Uterus (tissue), 4 donors: Measurements from ENCODE around the gene MPV17L. TPM values are rescaled to one million over a fixed set of nuclear protein-coding genes. Genes with fewer than 3 reads are reported as not detected.
"Not testable (repeated sequence)": the region's sequence is repeated elsewhere in the genome, so short reads cannot be mapped to it uniquely, and the experiment has no call there.

Source experiments
- DNase-seq, 2 donors: peaks; one replicate each; pipeline ENCODE4 v3.0.0-alpha.2; 2019 to 2020
- H3K27ac ChIP-seq, 2 donors: fragments of 200-600 bp; sonication (generic); 1 replicate in 1 of 2; 2 replicates in 1 of 2; pipeline ENCODE4 v1.5.1; 2016 to 2018
- H3K27me3 ChIP-seq, 2 donors: fragments of 200-600 bp; sonication (generic); one replicate each; pipeline ENCODE4 v1.5.1; 2018 to 2019; ENCODE audit warnings: control low read depth in 1 of 2
- H3K36me3 ChIP-seq, 2 donors: fragments of 200-600 bp; sonication (generic); one replicate each; pipeline ENCODE4 v1.5.1; 2019; ENCODE audit warnings: control low read depth in 1 of 2
- H3K4me1 ChIP-seq, 2 donors: fragments of 200-600 bp; sonication (generic); one replicate each; pipeline ENCODE4 v1.5.1; 2018 to 2019; ENCODE audit warnings: control low read depth in 1 of 2
- H3K4me3 ChIP-seq, 2 donors: fragments of 200-600 bp; sonication (generic); 1 replicate in 1 of 2; 2 replicates in 1 of 2; pipeline ENCODE4 v1.5.1; 2018 to 2019; ENCODE audit warnings: mild to moderate bottlenecking in 1 of 2
- H3K9me3 ChIP-seq, 2 donors: fragments of 200-600 bp; sonication (generic); one replicate each; pipeline ENCODE4 v1.5.1; 2019; ENCODE audit warnings: control low read depth in 1 of 2
- POLR2A ChIP-seq, 2 donors: fragments of 450-650 bp; IDR thresholded peaks; one replicate each; pipeline ENCODE4 v1.6.1; 2016; ENCODE audit warnings: antibody characterized with exemption in 2 of 2, mild to moderate bottlenecking in 1 of 2, moderate library complexity in 1 of 2
- intact Hi-C: fragments of 100-400 bp; cut with DNase I; formaldehyde crosslinking; loops from one replicate; pipeline ENCODE4 v1.15.1; 2023; ENCODE audit warnings: low total_unique reads
- total RNA-seq, 4 donors: library from RNA; depleted of rRNA in 3 of 4; stranded (reverse); fragments of >200 nt in 3 of 4; gene quantifications; one replicate each; pipeline versions ENCODE4 v1.1.0 to v1.2.4, GENCODE V29; 2014 to 2023
- TF ChIP-seq, protein P1 (sequence below), 4 experiments: fragments of 200-600 bp in 2 of 4; fragments of 450-650 bp in 2 of 4; sonication (generic) in 2 of 4; IDR thresholded peaks; one replicate each; pipeline ENCODE4 v1.5.1; 2016 to 2019; ENCODE audit warnings: antibody characterized with exemption in 4 of 4, mild to moderate bottlenecking in 2 of 4, moderate library complexity in 1 of 4
- donor health status: DM: yes; HTN: yes; CAD: no.

MPV17L gene
- total RNA-seq, 4 donors from 2014 or later = 4.7 to 15.1 (median 11.8) TPM

DNA sequence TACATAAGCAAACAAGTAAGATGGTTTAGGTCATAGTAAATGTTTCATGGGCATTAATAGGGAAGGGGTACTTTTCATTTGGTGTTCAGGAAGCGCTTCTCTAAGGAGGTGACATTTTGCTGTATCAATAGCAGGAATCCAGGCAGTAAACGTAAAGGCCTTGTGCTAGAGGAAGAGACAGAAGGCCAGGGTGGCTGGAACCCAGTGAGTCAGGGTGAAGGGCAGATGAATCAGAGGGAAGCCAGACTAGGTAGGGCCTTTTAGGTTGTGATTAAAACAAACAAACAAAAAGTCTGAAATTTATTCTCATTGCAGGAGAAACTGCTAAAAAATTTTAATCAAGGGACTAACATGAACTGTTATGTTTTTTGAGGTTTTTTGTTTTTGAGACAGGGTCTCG is 45.3 kb downstream of the MPV17L start:
- H3K27me3 ChIP-seq = no peaks in the 10 kb centered on the region
- H3K27ac ChIP-seq = peak overlapping the region in 1 of 2 donors; percentile 43
- no peak overlapping the region for H3K4me3 ChIP-seq
- no peaks in the 10 kb centered on the region for H3K4me1 ChIP-seq
- no peak for DNase-seq
- H3K9me3 ChIP-seq = no peaks in the 10 kb centered on the region
- intact Hi-C loops = no loop called here
- H3K36me3 ChIP-seq = no peaks in the 10 kb centered on the region
- TF ChIP-seq, protein P1, sequence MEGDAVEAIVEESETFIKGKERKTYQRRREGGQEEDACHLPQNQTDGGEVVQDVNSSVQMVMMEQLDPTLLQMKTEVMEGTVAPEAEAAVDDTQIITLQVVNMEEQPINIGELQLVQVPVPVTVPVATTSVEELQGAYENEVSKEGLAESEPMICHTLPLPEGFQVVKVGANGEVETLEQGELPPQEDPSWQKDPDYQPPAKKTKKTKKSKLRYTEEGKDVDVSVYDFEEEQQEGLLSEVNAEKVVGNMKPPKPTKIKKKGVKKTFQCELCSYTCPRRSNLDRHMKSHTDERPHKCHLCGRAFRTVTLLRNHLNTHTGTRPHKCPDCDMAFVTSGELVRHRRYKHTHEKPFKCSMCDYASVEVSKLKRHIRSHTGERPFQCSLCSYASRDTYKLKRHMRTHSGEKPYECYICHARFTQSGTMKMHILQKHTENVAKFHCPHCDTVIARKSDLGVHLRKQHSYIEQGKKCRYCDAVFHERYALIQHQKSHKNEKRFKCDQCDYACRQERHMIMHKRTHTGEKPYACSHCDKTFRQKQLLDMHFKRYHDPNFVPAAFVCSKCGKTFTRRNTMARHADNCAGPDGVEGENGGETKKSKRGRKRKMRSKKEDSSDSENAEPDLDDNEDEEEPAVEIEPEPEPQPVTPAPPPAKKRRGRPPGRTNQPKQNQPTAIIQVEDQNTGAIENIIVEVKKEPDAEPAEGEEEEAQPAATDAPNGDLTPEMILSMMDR (IDR thresholded peaks at IDR 0.05) = no peak
- TF ChIP-seq POLR2A (IDR thresholded peaks at IDR 0.05) = no peak

DNA sequence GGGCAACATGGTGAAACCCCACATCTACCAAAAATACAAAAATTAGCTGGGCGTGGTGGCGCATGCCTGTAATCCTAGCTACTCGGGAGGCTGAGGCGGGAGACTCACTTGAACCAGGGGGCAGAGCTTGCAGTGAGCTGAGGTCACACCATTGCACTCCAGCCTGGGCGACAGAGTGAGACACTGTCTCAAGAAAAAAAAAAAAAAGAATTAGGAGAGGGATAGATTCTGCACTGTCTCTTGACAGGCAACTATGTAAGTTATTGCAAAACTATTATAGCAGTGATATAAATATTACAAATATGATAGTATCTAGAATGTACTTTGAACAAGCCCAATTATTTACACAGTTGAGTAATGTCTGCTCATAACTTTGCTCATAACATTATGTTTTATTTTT is 46.6 kb downstream of the MPV17L start:
- H3K27ac ChIP-seq, H3K27me3 ChIP-seq, H3K36me3 ChIP-seq, H3K4me3 ChIP-seq, H3K9me3 ChIP-seq, DNase-seq, H3K4me1 ChIP-seq, intact Hi-C loops: not testable (repeated sequence)

DNA sequence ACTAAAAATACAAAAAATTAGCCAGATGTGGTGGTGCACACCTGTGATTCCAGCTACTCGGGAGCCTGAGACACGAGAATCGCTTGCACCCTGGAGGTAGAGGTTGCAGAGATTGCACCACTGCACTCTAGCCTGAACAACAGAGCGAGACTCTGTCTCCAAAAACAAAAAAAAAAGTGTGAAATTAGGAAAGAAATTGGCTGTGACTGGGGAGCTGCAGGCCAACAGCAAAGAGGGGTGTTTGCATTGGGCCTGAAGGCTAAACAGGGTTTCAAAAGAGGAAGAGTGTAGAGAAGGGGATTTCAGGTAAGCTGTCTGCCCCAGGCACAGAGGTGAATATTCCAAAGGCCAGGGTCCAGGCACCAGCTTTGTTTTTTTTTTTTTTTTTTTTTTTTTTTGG is 48.2 kb downstream of the MPV17L start:
- no peak overlapping the region for H3K27ac ChIP-seq
- intact Hi-C loops = no loop called here
- TF ChIP-seq POLR2A (IDR thresholded peaks at IDR 0.05) = no peak
- TF ChIP-seq, protein P1 (IDR thresholded peaks at IDR 0.05) = no peak
- no peaks in the 10 kb centered on the region for H3K9me3 ChIP-seq
- H3K27me3 ChIP-seq = no peaks in the 10 kb centered on the region
- no peak for DNase-seq
- no peak overlapping the region for H3K4me3 ChIP-seq
- no peaks in the 10 kb centered on the region for H3K36me3 ChIP-seq
- no peaks in the 10 kb centered on the region for H3K4me1 ChIP-seq

DNA sequence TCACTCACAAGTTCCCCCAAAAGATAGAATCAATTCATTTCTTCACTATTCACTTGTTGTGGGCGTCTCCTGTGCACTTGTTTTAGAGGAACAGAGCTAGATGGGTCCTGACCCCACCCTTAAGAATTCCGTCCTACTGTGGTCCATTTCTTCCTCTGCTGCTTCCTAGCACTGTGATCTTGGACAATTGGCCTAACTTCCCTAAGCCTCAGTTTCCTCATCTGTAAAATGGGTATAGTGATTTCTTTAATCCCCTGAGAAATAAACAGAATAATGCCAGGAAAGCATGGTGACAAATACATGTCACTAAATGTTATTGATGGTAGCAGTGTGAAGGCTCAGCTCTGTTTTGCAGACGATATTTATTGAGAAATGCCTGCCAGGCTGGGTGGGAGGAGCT is 48.7 kb downstream of the MPV17L start:
- no peak overlapping the region for H3K27ac ChIP-seq
- no peaks in the 10 kb centered on the region for H3K9me3 ChIP-seq
- no peaks in the 10 kb centered on the region for H3K36me3 ChIP-seq
- DNase-seq = no peak
- no peak for TF ChIP-seq POLR2A (IDR thresholded peaks at IDR 0.05)
- TF ChIP-seq, protein P1 (IDR thresholded peaks at IDR 0.05) = no peak
- H3K4me3 ChIP-seq = no peak overlapping the region
- intact Hi-C loops = no loop called here
- H3K4me1 ChIP-seq = no peaks in the 10 kb centered on the region
- H3K27me3 ChIP-seq = no peaks in the 10 kb centered on the region

DNA sequence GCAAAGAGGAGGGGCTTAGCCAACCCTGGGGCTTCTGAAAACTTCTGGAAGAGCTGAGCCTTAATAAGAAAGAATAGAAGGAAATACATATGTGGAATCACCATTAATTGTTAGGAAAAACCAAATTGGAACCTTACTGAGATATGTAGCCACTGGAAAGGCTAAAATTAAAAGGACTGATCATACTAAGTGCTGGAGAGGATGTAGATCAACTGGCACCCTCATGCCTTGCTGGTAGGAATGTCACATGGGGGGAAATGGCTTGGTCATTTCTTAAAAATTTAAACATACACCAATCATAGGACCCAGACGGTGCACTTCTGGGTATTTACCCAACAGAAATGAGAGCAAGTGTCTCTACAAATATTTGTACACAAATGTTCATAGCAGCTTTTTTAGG is 49.9 kb downstream of the MPV17L start:
- Histone ChIP-seq H3K27me3 (no peaks in the 10 kb centered on the region), H3K4me3 (no peak overlapping the region), H3K4me1 (no peaks in the 10 kb centered on the region), H3K27ac (no peak overlapping the region), H3K36me3 (no peaks in the 10 kb centered on the region), H3K9me3 (no peaks in the 10 kb centered on the region)
- DNase-seq = no peak
- intact Hi-C loops = no loop called here
- no peak for TF ChIP-seq POLR2A (IDR thresholded peaks at IDR 0.05)
- TF ChIP-seq, protein P1 (IDR thresholded peaks at IDR 0.05) = no peak

DNA sequence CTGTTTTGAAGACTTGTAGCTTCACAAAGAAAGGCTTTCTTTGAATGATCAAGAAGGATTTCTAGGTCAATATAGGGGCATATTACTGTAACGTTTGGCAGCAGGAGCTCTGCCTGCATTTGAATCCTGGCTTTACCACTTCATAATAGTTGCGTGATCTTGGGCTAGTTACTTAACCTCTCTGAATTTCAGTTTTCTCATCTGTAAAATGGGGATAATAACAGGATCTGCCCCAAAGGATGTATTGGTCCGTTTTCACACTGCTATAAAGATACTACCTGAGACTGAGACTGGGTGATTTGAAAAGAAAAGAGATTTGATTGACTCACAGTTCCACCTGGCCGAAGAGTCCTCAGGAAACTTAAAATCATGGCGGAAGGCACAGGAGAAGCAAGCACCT is 51.3 kb downstream of the MPV17L start:
- no peak for DNase-seq
- TF ChIP-seq, protein P1 (IDR thresholded peaks at IDR 0.05) = no peak
- no peak for TF ChIP-seq POLR2A (IDR thresholded peaks at IDR 0.05)
- H3K36me3 ChIP-seq = no peaks in the 10 kb centered on the region
- no peaks in the 10 kb centered on the region for H3K9me3 ChIP-seq
- no peak overlapping the region for H3K4me3 ChIP-seq
- intact Hi-C loops = no loop called here
- no peaks in the 10 kb centered on the region for H3K4me1 ChIP-seq
- no peaks in the 10 kb centered on the region for H3K27me3 ChIP-seq
- no peak overlapping the region for H3K27ac ChIP-seq
